AG08395 (cell line): ENCODE results near the gene GPR139.

Experiments used
- DNase-seq: peaks from one replicate; pipeline ENCODE4 v3.0.0; 2012; ENCODE audit warnings: mixed read lengths, low spot score

The GPR139 gene

GRCh38 chr16:20073203-20074098, at the start of gene GPR139:
Gene GPR139 (minus strand): TSS chr16:20073890. CDS start chr16:20073616, 274 bp downstream.
- no peak for DNase-seq

GRCh38 chr16:20122011-20122410, 48.3 kb upstream of the GPR139 start:
- DNase-seq = no peak

- DNase-seq = no peak
These were observed 40.7 kb upstream of the GPR139 start for GRCh38 chr16:20114356-20114755.

- DNase-seq = no peak
These were observed 37.5 kb upstream of the GPR139 start for GRCh38 chr16:20111143-20111542.

GRCh38 chr16:20107083-20107482, 33.4 kb upstream of the GPR139 start:
- DNase-seq = no peak

- DNase-seq = no peak
These were observed 31.0 kb upstream of the GPR139 start for GRCh38 chr16:20104563-20105183.

- DNase-seq = no peak
These were observed 28.8 kb upstream of the GPR139 start for GRCh38 chr16:20102521-20102920.

GRCh38 chr16:20102021-20102420, 28.3 kb upstream of the GPR139 start:
- no peak for DNase-seq

GRCh38 chr16:20099375-20099774, 25.7 kb upstream of the GPR139 start:
- no peak for DNase-seq

GRCh38 chr16:20094157-20094556, 20.5 kb upstream of the GPR139 start:
- DNase-seq = no peak

- no peak for DNase-seq
These were observed 15.7 kb upstream of the GPR139 start for GRCh38 chr16:20089246-20089965.

GRCh38 chr16:20084624-20085226, 11.0 kb upstream of the GPR139 start:
- no peak for DNase-seq

- no peak for DNase-seq
These were observed 5.4 kb upstream of the GPR139 start for GRCh38 chr16:20079106-20079505.

- DNase-seq = no peak
These were observed 1.6 kb upstream of the GPR139 start for GRCh38 chr16:20075243-20075642.

- no peak for DNase-seq
These were observed 655 bp upstream of the GPR139 start for GRCh38 chr16:20074099-20074991.

GRCh38 chr16:20072874-20073202, 852 bp downstream of the GPR139 start:
- no peak for DNase-seq

- DNase-seq = no peak
These were observed 1.4 kb downstream of the GPR139 start for GRCh38 chr16:20072146-20072873.

GRCh38 chr16:20064931-20065330, 8.8 kb downstream of the GPR139 start:
- no peak for DNase-seq

- DNase-seq = no peak
These were observed 9.2 kb downstream of the GPR139 start for GRCh38 chr16:20064520-20064919.

GRCh38 chr16:20061132-20061531, 12.6 kb downstream of the GPR139 start:
- no peak for DNase-seq

- DNase-seq = no peak
These were observed 17.3 kb downstream of the GPR139 start for GRCh38 chr16:20056436-20056835.
